HCEC 1CT (cell line): ENCODE data around the gene NT5DC1.

Experiments used
- DNase-seq: peaks from one replicate; pipeline ENCODE4 v3.0.0-alpha.2; 2017

The NT5DC1 gene

DNA sequence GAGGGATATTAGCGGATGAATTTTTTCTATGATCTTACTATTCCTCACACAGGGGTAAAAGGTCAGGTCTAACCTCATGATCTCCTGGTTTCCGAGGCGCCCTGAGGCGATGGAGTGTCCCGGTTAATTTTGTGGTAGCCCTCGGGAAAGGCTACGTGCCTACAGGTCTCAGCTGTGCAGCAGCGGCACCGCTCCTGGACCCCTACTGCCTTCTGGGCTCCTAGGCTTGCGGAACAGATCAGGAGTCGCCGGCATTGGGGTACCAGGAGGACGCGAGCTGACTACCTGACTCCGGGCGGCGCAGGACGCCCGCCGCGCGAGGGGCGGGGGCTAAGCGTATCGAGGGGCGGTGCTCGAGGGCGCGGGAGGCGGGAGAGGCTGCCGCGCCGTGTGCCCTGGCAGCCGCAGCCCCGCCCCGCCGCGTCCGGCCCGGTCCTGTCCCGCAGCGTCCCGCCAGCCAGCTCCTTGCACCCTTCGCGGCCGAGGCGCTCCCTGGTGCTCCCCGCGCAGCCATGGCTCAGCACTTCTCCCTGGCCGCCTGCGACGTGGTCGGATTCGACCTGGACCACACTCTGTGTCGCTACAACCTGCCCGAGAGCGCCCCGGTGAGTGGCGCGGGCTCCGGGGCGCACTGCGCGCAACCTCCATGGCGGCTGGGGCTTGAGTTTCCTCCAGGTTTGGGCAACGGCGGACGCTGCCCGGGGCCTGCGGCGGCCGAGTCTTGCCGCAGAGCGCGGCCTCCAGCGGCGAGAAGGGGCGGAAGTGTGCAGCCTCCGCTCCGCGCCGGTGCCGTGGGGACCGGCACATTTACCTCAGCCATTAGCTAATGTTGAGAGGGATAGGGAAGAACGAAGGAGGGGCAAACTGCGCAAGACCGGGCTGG, at the start of gene NT5DC1:
NT5DC1 (plus strand) TSS at position 435 of the 883 bp plus-strand sequence; CDS start at position 513, 78 bp downstream.
- DNase-seq = peak; percentile 77

DNA sequence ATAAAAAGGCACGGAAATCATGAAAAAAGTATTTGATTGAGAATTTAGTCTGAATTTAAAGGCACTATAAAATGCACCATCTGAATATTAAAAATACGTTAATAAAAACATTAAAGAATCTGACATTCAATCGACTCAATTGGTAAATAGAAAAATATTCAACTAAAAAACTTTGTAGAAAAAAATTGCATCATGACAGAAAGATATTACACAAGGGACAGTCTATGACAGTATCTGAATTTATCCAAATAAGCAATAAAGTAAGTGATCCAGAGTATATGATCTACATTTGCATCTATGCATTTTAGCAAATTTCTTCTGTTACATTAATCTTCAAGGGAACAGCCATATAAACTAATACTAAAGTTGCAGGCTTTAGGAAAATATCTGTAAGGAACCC, 49.4 kb upstream of the NT5DC1 start:
- no peak for DNase-seq

DNA sequence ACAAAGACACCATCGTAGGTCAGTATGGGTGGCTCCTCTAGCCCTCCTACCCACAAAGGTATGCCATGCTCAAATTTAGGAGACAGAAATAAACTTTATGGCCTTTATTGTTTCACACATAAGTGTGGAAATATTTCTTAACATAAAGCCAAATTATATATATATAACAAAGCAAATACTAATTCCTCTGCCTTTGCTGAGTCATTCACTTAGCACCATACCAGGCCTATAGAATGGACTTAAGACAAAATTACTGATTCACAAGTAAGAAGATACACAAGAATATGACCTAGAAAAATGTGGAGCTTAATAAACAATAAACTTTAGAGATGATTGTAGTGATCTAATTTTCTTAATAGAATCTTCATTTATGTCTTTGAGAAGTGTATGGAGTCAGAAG, 45.1 kb upstream of the NT5DC1 start:
- DNase-seq = no peak

DNA sequence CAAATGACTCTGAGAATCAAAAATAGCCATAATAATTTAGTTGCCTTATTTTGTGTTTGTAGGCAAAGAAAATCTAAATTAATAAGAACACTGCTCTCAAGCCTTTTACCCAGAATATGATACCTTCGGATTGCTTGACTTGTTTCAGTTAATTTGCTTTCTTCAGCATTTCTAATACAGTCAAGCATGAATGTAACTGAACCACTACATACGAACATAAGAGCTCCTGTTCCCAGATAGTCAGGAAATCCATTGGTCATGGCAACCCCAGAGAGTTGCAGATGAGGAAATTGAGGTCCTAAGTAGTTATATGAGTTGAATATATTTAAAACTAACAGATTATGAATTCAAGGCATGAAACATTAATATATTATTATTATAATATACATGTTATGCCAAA, 42.9 kb upstream of the NT5DC1 start:
- DNase-seq = no peak

DNA sequence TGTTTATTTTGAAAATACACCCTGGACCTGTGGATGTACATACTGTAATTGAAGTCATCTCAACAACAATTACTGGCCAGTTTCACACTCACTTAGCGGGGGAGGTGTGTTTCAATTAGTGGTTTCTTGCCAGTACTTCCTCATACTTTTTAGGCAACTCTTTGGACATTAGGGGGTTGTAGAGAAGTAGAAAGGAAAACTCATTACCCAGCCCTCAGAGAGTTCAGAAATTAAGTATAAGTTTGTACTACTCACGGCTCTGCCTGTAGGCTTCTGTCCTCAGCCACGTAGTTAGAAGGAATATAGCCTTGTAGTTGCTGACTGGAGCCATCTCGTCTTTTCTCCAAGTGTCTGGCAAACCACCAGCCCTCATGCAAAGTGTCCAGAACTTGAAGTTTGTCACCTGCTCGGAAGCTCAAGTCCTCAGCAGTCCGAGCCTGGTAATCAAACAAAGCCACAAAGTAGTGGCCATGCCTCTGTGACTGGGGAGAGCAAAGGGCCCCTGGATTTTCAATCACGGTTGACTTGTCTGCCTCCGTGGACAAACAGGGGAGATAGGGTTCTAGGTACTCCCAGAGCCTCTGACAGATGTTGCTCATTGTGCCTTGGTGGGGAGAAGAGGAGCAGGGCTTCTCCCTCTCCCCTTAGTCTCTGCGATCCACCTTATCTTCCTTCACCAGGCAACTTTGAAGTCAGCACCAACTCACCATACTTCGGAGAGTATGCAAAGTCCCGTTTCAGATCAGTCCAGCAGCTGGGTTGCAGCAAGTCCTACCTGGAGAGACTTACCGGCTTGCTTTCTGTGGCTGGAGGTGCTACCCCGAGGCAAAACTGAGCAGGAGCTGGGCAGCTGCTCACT, 40.7 kb upstream of the NT5DC1 start:
- DNase-seq = no peak

DNA sequence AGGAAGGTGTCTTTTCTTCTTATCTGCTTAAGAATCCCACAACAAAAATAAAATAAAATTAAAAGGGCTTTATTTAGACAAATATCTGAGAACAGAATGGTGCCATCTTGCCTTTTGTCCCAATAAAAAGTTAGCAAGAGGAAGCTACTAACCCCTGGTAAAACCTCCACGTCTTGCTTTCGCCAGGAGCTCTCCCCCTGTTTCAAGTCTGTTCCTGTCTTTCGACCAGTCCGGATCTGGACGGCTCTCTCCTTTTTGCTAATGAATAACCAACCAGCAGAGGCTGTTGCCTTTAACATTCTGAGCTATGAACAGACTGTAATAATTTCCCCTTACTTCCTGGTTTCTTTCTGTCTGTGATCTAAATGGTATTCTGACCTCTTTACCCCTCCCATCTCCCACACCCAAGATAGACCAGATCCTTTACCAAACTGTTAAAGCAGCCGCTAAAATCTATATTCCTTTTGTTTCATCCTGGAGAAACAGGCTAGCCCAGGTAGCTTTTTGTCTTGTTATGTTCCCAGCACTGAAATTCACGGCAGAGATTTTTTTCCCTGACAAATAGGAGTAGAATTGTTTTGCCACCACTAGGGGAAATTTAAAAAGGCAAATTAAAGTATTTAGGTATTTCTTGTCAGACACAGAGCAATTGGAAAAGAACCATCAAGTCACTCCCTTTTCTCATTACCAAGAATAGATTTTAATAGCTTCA, 39.9 kb upstream of the NT5DC1 start, which contains the start of gene FRK:
FRK (minus strand) TSS at position 320 of the 712 bp plus-strand sequence. CDS start 580 bp downstream, outside the sequence.
- DNase-seq = peak; percentile 29

DNA sequence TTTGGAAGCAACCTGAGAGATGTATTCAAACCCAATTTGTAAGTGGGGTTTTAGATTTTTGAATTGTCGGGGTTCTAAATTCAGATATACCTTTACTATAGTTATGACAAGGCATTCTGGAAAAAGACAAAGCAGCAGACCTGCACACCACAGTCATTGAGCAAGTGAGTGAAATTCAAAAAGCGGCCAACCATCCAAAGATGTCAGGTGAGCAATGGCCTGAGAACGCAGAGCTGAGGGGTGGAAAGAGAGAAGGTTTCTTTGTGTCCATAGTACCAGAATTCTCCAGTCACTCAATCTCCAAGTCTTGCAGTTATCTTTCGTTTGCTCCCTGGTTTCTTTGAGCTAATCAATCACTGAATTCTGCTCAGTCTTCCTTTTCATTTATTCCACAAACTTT, 38.2 kb upstream of the NT5DC1 start:
- no peak for DNase-seq

DNA sequence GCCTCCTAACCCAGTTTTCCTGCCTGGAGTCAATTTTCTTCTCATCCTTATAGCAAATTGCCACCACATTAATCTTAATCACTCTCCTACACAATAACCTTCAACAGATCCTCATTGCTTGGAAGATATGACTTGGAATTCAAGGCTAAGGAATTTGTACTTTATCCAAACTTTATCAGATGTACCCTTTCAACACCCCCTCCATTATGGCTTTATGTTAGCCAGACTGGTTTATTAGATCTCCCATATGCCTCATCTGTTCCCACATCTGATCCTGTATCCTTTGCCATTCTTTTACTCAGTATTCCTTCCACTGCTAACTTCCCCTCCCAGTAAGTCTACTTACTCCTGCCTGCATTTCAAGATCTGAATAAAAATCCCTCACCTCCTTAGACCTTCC, 36.0 kb upstream of the NT5DC1 start:
- DNase-seq = no peak

DNA sequence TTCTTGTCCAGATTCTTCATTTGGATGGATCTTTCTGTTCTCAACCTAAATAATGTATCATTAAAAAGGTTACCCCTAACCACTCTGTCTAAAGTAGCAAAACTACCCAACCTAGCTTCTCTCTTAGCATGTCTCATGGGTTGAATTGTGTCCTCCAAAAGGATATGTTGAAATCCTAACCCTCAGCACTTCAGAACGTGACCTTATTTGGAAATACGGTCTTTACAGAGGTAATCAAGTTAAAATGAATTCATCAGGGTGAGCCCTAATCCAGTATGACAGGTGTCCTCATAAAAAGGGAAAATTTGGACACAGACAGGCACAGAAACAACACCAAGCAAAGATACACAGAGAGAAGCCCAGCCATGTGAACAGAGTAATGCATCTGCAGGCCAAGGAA, 33.9 kb upstream of the NT5DC1 start:
- DNase-seq = no peak

DNA sequence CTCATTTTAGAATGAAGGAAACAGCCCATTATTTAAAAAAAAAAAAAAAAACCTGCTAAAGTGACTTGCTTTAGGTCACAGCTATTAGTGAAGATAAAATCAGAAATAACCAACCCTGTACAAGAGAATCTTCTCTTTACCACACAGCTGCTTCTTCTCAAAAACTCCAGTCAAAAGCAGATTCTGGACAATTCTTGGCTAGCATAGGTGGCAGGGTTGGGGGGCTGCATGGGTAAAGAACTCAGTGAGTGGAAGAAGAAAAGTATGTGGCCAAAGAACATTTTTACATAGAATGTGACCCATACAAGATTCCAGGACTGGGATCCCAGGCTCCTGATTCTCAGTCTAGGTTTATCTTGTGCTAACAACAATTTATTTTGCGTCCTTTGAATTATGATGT, 30.6 kb upstream of the NT5DC1 start:
- no peak for DNase-seq

DNA sequence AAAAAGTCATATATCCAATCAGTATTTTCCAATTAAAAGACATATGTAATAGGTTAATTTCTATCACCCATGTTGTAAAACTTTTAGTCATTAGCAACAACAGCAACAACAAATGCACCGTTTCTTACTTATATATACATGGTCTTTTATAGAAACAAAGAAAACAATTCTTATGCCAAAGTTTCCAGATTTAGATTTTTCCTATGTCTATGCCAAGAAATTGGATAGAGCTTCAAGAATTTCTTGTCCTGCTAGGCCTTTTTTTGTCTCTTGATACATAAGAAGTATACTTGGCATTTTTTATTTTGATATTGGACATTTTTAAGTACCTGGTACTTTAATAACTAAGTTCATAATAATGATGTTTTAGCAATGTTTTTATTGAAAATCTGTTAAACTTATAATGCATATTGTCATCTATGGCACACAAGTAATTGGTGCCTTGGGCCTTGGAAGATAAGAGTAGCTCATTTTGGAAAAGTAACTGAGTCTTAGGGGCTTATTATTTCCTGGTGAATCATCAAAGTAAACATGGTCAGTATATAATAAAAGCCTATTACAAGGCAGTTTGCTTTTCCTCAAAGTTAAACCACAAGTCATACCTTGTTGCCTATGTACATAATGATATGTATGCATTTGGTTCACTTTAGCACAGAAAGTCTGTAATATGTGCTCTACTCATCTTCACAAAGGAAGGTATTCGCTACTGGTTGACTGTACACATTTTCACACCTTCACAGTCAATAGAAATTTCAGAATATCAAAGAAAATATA, 29.9 kb upstream of the NT5DC1 start:
- no peak for DNase-seq

DNA sequence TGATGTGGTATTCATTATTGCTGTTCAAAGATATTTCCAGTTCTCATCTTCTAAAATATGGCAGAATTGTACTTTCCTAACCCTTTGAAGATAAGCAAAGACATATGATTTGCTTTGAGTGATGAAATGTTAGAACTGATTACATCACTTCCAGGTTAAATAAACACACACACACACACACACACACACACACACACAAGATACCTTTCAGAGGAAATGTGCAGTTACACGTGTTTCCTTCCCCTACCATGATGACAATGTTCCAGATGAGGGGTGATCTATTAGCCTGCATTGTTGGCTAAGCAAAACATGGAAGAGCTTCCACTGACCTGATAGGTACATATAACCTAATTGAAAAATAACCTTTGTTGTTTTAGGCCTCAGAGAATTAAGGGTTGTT, 28.3 kb upstream of the NT5DC1 start:
- no peak for DNase-seq

DNA sequence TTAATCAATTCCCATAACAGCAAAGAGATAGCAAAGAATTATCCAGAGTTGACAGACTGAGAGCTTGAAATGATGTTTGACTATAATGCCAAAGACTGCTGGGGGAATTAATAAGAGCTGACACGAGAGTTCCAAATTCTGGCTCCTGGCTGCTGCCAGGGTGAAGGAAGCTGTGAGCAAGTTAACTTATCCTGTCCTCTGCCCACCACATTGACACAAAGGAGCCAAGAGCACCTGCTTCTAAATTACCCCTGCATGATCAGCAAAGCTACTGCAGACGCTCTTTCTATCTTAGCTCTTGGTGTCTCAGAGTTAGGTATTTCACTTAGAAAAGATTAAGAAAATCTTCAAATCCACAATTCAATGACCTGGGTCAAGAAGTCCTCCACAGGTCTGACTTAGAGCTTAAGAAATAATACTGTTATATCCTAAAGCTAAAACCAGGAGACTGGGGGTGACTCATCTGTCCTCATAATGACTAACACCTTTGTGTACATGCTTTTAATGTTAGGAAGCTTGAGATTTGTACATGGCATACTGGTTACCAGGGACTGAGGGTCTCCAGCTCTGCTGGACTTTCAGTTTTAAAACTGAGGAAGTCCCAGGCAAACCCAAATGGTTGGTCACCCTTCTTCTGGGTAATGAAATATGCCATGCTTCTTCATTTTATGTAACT, 26.8 kb upstream of the NT5DC1 start:
- peak; percentile 83 for DNase-seq

DNA sequence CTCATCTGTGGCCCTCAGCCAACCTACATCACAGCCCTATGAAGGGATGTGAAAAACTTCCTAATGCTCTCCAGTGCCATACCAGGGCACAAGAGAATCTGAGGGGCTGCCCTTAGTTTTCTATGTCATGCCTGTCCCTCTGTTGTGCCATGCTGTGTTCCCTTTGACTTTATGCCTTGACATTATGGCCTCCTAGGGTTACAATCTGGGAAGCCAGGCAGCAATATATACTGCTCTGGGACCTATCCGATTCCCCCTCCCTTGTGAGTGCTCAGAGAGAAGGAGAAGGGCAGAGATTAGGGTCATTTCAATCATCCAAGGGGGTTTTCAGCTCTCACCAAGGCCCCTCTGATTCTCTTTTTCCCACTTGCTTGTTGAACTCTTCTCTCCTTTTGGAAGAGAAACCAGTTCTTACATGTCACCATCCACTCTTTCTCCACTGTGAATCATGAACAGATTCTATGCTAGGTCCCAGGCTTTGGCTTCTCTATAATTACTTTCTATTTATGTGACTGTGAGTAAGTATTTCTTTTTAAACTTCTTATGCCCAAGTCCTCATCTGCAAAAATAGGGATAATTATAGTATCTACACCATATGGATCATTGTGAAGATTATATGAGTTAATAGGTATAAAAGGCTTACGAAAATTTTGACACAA, 25.8 kb upstream of the NT5DC1 start:
- DNase-seq = no peak

DNA sequence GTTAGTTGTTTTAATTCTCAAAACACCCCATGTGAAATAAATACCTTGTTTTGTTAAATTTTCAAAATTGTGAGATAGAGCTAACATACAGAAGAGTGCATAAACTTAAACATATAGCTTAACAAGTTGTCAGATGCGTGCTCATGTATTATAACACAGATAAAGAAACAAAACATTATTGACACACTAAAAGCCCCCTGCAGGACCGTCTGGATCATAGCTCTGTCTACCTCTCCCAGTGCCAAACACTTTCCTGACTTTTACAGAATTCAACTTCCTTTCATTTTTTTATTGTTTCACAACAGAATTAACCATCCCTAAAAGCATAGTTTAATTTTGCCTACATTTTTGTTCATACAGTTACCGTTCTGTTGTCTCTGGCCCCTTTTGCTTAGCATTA, 22.1 kb upstream of the NT5DC1 start:
- DNase-seq = no peak

DNA sequence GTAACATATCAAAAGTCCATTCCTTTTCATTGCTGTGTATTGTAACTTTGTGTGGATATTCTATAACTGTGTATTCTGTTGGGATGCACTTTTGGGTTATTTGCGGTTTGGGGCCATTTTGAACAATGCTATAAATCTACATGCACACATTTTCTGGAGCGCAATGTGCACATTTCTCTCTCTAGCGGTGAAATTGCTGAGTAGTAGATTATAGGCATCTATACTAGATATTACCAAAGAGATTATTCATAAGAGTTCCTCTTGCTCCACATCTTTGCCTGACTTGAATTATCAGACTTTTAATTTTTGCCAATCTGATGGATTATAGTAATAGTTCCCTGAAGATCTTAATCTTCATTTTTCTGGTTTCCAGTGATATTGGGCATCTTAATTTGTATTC, 21.7 kb upstream of the NT5DC1 start:
- DNase-seq = no peak

DNA sequence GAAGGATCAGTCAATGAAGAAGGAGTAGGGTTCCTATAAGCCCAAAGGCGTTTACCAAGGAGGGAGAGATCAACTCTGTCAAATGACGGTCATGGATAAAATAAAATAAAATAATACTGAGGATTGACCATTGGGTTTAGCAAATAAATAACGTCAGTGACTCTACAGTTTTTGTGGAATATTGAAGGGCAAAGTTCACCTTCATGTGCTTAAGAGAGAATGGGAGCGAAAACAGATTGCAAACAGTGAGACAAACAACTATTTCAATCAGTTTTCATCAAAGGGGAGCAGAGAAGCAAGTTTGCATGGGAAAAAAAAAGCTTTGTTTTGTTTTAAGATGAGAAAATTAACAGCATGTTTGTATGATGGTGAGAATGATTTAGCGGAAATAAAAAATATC, 17.6 kb upstream of the NT5DC1 start:
- DNase-seq = no peak

DNA sequence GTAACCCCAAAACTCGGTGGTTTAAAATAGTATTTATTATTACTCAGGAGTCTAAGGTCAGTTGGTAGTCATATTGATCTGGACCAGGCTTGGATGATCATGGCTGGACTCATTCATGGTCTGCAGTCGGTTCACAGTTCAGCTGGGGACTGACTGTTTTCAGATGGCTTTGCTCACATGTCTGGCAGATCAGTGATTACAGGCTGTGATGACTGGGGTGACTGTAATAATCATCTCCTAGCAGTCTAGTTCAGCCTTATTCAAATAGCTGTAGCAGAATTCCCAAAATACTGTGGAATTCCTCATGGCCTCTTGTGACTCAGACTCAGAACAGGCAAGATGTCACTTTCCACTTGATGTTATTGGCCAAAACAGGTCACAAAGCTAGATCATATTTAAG, 16.4 kb upstream of the NT5DC1 start:
- DNase-seq = peak; percentile 41

DNA sequence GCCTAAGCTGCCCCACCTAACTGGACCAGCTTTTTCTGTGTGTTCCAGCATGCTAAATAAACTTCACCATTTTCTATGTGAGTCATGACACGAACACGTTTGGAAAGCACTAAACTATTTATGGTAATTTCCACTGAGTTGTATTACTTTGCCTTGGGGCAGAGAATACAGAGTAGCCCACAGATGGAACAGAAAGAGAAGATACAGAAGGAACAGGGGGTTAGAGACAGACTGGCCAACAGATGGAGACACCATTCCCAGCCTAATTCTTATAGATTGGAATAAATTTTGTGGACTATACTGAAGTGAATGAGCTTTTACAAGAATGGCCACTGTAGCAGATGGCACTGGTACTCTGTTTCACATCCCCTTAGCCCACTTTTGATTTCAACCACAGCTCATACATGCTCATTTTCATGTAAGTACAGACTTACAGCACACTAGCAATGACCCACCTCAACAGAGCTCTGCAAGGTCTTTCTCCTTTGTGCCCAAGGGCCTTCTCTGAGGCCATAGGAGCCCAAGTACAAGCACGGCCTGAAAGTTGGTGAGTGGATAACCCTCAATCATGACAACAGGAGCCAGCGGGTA, 13.1 kb upstream of the NT5DC1 start:
- DNase-seq = peak; percentile 55

DNA sequence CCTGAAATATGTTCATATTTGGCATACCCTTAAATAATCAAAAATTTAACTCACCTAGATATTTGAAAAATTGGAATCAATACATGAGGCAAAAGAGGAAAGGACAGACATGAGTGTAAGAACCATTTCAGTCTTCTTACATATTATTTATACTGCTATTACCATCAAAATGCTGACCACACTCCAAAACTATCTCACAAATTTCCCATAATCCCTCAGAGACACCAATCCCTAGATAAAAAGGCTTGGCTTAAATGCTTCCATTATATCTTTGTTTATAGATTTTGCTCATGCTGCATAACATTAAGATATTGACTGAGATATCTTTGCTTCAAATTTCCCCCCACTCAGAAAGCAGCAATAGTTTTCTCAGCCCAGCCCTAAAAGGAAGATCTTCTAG, 11.7 kb upstream of the NT5DC1 start:
- no peak for DNase-seq

DNA sequence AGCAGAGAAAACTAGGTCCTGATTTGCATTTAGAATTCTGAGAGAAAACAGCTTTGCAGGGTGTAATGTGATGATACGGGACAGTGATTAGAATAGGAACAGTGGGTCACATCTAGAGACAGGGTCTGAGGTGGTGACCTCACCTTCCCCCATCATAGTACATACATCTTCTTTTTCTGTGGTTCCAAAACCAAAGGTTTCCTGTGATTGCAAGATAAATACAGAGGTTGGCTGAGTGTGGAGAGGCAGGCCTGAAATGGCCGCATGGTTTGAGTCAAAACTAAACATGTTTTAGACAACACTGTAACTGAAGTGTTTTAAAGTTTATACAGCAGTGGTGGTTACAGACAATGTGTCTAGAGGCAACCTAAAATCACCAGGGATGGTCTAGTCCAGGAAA, 10.4 kb upstream of the NT5DC1 start:
- DNase-seq = no peak
